Measurements from ENCODE around the gene PLXNA2. TPM values are rescaled to one million over a fixed set of nuclear protein-coding genes. Genes with fewer than 3 reads are reported as not detected.

The PLXNA2 gene
- total RNA-seq, 1 donor from 2014 or later, result 1.7 TPM

DNA sequence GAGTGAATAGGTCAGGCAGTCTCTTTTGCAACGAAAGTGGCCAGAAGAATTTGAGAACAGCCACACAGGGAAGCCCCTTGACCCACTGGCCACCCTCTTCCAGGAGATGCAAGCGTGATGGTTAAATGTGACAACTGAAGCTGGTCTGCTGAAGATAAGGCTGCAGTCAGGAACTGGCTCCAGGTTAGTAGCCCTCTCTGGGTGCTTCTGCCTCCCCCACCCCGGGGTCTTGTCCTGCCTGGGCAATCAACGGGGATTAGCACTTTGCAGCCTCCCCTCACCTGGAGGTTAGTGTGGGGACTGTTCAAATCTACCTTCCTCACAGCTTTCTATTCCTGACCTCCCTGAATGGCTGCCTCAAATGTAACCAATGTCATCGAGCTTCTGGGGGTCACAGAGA is 125.9 kb downstream of the PLXNA2 start:
- Histone ChIP-seq H3K9ac (no peak overlapping the region), H2AFZ (replicated peaks) (no peak overlapping the region), H3K36me3 (no peaks in the 10 kb centered on the region), H3K4me2 (no peak overlapping the region), H3F3A (ENCODE audit: low read depth) (peaks cover 10% of the 10 kb centered on the region), H4K20me1 (ENCODE audit: low read depth) (no peaks in the 10 kb centered on the region), H3K9me3 (ENCODE audit: low read depth) (no peaks in the 10 kb centered on the region), H3K79me2 (ENCODE audit: low read depth) (no peaks in the 10 kb centered on the region), H3K27me3 (no peaks in the 10 kb centered on the region), H3K4me1 (peaks cover 12% of the 10 kb centered on the region), H3K4me3 (no peak overlapping the region), H3K27ac (no peak overlapping the region)
- Mint-ChIP-seq H3K9me3 (no peaks in the 10 kb centered on the region), H3K27ac (no peak overlapping the region), H3K4me1 (peaks cover 26% of the 10 kb centered on the region), H3K27me3 (ENCODE audit: insufficient read depth, low read depth) (peaks cover 5% of the 10 kb centered on the region), H3K36me3 (peaks cover 1% of the 10 kb centered on the region), H3K4me3 (no peak overlapping the region)
- no peak for DNase-seq (ENCODE audit: low spot score)
- TF ChIP-seq, protein P1, sequence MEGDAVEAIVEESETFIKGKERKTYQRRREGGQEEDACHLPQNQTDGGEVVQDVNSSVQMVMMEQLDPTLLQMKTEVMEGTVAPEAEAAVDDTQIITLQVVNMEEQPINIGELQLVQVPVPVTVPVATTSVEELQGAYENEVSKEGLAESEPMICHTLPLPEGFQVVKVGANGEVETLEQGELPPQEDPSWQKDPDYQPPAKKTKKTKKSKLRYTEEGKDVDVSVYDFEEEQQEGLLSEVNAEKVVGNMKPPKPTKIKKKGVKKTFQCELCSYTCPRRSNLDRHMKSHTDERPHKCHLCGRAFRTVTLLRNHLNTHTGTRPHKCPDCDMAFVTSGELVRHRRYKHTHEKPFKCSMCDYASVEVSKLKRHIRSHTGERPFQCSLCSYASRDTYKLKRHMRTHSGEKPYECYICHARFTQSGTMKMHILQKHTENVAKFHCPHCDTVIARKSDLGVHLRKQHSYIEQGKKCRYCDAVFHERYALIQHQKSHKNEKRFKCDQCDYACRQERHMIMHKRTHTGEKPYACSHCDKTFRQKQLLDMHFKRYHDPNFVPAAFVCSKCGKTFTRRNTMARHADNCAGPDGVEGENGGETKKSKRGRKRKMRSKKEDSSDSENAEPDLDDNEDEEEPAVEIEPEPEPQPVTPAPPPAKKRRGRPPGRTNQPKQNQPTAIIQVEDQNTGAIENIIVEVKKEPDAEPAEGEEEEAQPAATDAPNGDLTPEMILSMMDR (IDR thresholded peaks at IDR 0.05), result no peak
- TF ChIP-seq EZH2phosphoT487 (IDR thresholded peaks at IDR 0.05) (no peak), EZH2 (IDR thresholded peaks at IDR 0.05) (no peak)

DNA sequence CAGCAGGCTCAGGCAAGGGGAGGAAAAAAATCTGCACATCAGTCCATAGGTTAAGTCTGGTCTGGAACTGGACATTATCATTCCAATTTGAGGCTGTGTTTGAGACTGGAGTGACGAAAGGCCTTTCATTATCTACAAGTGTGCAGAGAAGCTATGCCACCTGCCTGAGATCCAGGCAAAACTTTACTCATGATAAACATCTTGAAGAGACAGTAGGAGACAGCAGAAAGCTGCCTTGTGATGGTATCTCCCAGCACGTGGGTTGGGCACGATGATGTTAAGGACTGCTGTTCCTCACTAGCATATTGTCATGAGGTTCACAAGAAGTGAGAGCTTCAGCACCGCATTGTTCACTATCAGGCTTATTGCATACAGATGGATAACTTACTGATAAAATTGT is 126.4 kb downstream of the PLXNA2 start:
- Histone ChIP-seq H3F3A (ENCODE audit: low read depth) (peaks cover 10% of the 10 kb centered on the region), H2AFZ (replicated peaks) (no peak overlapping the region), H3K36me3 (no peaks in the 10 kb centered on the region), H3K79me2 (ENCODE audit: low read depth) (no peaks in the 10 kb centered on the region), H4K20me1 (ENCODE audit: low read depth) (no peaks in the 10 kb centered on the region), H3K27me3 (no peaks in the 10 kb centered on the region), H3K4me2 (no peak overlapping the region), H3K9me3 (ENCODE audit: low read depth) (no peaks in the 10 kb centered on the region), H3K27ac (no peak overlapping the region), H3K9ac (no peak overlapping the region), H3K4me1 (peaks cover 12% of the 10 kb centered on the region), H3K4me3 (no peak overlapping the region)
- peaks cover 30% of the 10 kb centered on the region for H3K4me1 Mint-ChIP-seq
- no peak for DNase-seq (ENCODE audit: low spot score)
- peaks cover 5% of the 10 kb centered on the region for H3K27me3 Mint-ChIP-seq (ENCODE audit: insufficient read depth, low read depth)
- no peak overlapping the region for H3K4me3 Mint-ChIP-seq
- no peaks in the 10 kb centered on the region for H3K9me3 Mint-ChIP-seq
- TF ChIP-seq, protein P1 (IDR thresholded peaks at IDR 0.05), result no peak
- TF ChIP-seq EZH2 (IDR thresholded peaks at IDR 0.05) (no peak), EZH2phosphoT487 (IDR thresholded peaks at IDR 0.05) (no peak)
- peaks cover 1% of the 10 kb centered on the region for H3K36me3 Mint-ChIP-seq
- H3K27ac Mint-ChIP-seq, result no peak overlapping the region

DNA sequence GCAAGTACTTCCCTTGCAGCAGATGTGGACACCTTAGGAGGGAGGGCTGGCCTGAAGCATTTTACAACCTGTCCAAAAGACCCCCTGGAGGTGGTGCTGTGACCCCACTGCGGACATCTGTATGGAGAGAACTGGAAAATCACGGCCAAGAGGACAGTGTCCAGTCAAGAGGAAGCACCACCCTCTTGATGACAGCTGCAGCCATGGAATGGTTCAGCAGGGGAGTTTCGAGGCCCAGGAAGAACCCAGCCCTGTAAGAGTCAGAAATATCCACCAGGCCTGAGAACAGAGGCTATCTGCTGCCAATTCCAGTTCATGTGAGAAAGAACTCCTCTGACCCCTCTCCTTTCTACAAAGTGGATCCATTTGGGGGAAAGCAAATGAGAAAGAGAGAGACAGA is 126.8 kb downstream of the PLXNA2 start:
- no peak overlapping the region for H3K27ac Mint-ChIP-seq

More for the DNA sequence above, 126.8 kb downstream of the PLXNA2 start:
- TF ChIP-seq EZH2 (IDR thresholded peaks at IDR 0.05) (no peak), EZH2phosphoT487 (IDR thresholded peaks at IDR 0.05) (no peak)
- TF ChIP-seq, protein P1 (IDR thresholded peaks at IDR 0.05), result no peak
- H3K27me3 ChIP-seq, result no peaks in the 10 kb centered on the region
- H3K36me3 ChIP-seq, result no peaks in the 10 kb centered on the region
- H3K4me2 ChIP-seq, result no peak overlapping the region
- peaks cover 10% of the 10 kb centered on the region for H3F3A ChIP-seq (ENCODE audit: low read depth)
- H2AFZ ChIP-seq (replicated peaks), result no peak overlapping the region
- no peaks in the 10 kb centered on the region for H4K20me1 ChIP-seq (ENCODE audit: low read depth)
- H3K9me3 ChIP-seq (ENCODE audit: low read depth), result no peaks in the 10 kb centered on the region
- Mint-ChIP-seq H3K4me3 (no peak overlapping the region), H3K4me1 (peaks cover 34% of the 10 kb centered on the region), H3K27me3 (ENCODE audit: insufficient read depth, low read depth) (peaks cover 5% of the 10 kb centered on the region), H3K36me3 (peaks cover 1% of the 10 kb centered on the region), H3K9me3 (no peaks in the 10 kb centered on the region)
- H3K4me3 ChIP-seq, result no peak overlapping the region
- H3K79me2 ChIP-seq (ENCODE audit: low read depth), result no peaks in the 10 kb centered on the region
- H3K9ac ChIP-seq, result no peak overlapping the region
- H3K4me1 ChIP-seq, result peaks cover 12% of the 10 kb centered on the region
- no peak for DNase-seq (ENCODE audit: low spot score)
- H3K27ac ChIP-seq, result no peak overlapping the region
